ENCODE results near the gene SYT1. TPM values are rescaled to one million over a fixed set of nuclear protein-coding genes. Genes with fewer than 3 reads are reported as not detected.

SYT1 gene
- total and polyA plus RNA-seq, 8 donors = 0.16 to 1.2 (median 0.26) TPM

DNA sequence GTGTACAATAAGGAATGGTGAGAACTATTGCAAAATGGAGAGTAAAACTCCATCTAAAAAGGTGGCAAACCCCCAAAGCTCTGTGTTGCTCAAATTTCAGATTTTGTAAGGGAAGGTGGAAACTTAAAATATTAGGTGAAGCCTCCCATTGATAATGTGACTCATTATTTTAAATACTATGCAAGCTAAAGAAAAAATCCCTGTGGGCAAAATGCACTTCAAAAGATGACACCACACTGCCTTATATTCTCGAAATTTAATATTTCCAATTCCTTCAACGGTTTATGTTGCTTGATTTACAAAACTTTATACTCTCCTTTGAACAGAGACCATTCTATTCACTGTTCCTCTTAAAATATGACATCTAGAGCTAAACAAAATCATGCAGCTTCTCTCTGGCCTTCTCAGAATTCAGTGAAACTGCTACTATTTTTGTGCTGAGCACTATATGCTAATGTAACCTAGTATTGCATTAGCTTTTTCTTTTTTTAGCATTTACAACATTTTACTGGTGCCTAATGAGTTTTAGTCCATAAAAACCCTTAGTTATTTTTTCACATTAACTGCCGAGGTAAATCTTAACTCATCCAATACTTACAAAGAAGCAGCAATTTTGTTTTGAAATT is 297.7 kb downstream of the SYT1 start:
- no peak overlapping the region for H3K27ac ChIP-seq
- DNase-seq = no peak
- ATAC-seq = no peak
- no peaks in the 10 kb centered on the region for H3K4me1 ChIP-seq
- H3K36me3 ChIP-seq = no peaks in the 10 kb centered on the region
- FAIRE-seq = no peak
- H3K27me3 ChIP-seq = no peaks in the 10 kb centered on the region
- TF ChIP-seq, protein P1, sequence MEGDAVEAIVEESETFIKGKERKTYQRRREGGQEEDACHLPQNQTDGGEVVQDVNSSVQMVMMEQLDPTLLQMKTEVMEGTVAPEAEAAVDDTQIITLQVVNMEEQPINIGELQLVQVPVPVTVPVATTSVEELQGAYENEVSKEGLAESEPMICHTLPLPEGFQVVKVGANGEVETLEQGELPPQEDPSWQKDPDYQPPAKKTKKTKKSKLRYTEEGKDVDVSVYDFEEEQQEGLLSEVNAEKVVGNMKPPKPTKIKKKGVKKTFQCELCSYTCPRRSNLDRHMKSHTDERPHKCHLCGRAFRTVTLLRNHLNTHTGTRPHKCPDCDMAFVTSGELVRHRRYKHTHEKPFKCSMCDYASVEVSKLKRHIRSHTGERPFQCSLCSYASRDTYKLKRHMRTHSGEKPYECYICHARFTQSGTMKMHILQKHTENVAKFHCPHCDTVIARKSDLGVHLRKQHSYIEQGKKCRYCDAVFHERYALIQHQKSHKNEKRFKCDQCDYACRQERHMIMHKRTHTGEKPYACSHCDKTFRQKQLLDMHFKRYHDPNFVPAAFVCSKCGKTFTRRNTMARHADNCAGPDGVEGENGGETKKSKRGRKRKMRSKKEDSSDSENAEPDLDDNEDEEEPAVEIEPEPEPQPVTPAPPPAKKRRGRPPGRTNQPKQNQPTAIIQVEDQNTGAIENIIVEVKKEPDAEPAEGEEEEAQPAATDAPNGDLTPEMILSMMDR (IDR thresholded peaks at IDR 0.05) = no peak
- 46 to 61% methylated on average over 3 of the region's 3 CpGs for WGBS, 2 donors
- no peaks in the 10 kb centered on the region for H3K9me3 ChIP-seq
- H3K4me3 ChIP-seq = no peak overlapping the region
- intact Hi-C loops (cut with DNase I) = no loop called here

DNA sequence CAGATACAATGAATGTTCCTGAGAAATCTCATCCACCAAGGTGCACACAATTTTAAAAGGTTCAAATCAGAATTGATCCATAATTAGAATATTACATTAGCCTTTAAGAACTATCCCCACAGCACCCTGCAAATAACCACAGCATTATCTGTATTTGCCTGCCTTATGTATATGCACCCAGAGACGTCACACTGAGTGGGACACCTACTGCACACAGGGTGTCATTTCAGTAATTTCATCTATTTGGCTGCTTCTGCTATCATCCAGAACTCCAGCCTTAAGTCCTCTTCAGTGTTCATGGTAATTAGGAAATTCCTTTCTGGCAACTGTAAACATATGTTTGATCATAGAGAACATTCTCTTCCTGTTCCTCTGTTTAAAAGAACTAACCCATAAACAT is 298.4 kb downstream of the SYT1 start:
- no peaks in the 10 kb centered on the region for H3K4me1 ChIP-seq
- 49 to 53% methylated on average over 1 of the region's 1 CpG for WGBS, 2 donors
- ATAC-seq (no peak), DNase-seq (no peak), FAIRE-seq (no peak)
- TF ChIP-seq, protein P1 (IDR thresholded peaks at IDR 0.05) = no peak
- H3K36me3 ChIP-seq = no peaks in the 10 kb centered on the region
- no peak overlapping the region for H3K27ac ChIP-seq
- H3K4me3 ChIP-seq = no peak overlapping the region
- intact Hi-C loops (cut with DNase I) = no loop called here
- no peaks in the 10 kb centered on the region for H3K27me3 ChIP-seq
- no peaks in the 10 kb centered on the region for H3K9me3 ChIP-seq

DNA sequence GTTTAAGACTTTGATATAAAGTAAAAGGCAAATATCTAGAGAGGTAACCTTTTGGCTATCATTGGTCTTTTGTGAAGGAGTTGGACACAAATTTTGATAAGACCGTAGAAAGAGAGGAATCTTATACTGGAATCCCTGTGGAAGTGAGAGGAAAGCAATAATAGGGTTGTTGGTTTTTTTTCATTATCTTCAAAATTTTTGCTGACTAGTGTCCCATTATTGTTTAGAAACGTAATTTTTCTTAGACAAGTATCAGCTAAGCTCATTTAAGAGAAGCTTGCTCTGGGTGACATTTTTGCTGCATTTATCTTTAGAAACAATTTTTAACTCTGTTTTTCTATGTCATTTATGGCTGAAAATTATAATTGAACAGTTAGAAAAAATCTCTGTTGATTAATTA is 300.3 kb downstream of the SYT1 start:
- Histone ChIP-seq H3K27me3 (no peaks in the 10 kb centered on the region), H3K27ac (no peak overlapping the region), H3K4me3 (no peak overlapping the region), H3K9me3 (no peaks in the 10 kb centered on the region), H3K36me3 (no peaks in the 10 kb centered on the region), H3K4me1 (no peaks in the 10 kb centered on the region)
- intact Hi-C loops (cut with DNase I) = no loop called here
- TF ChIP-seq, protein P1 (IDR thresholded peaks at IDR 0.05) = no peak
- FAIRE-seq (no peak), DNase-seq (no peak), ATAC-seq (no peak)
- WGBS, 2 donors = 64% methylated on average over 2 of the region's 2 CpGs

DNA sequence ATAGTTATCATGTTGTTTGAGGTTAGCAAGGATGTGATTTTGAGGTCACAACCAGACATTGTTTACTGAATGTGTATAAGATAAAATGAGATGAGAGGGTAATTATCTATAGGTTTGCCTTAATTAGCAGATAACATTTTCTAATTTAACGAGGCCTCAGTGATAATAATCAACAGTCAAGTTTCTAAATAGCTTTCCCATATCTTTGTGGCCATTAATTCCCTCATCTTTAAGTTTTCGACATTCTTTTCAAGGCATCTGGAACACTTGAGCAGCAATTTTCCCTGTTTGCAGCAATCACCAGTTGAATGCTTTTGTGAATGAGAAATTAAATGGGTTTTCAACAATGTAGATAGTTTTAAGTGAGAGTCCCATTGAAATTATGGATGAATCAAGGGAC is 304.1 kb downstream of the SYT1 start:
- ATAC-seq = no peak
- intact Hi-C loops (cut with DNase I) = no loop called here
- FAIRE-seq = no peak

DNA sequence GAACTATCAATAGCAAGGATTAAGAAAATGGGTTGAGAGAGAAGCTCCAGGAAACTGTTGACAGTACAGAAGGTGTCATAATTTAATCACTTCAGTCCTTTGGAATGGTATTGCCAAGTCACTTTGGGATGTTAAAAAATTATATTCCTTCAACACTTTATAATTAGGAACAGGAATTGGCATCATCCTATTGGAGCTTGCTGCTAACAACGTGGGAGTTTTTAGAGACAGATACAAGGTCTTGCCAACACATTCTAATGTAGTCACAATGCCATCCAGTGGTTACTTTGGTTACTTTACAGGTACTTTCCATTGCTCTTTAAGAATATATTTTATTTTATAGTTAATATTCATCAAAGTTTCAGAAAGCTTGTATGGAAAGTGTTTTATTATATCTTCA is 310.1 kb downstream of the SYT1 start:
- H3K27ac ChIP-seq = no peak overlapping the region
- H3K27me3 ChIP-seq = no peaks in the 10 kb centered on the region
- TF ChIP-seq, protein P1 (IDR thresholded peaks at IDR 0.05) = peak in 1 of 4 donors; percentile 22
- intact Hi-C loops (cut with DNase I) = no loop called here
- DNase-seq (no peak), FAIRE-seq (no peak), ATAC-seq (peak in 3 of 4 donors; percentile 54 to 72 (median 57))
- H3K4me3 ChIP-seq = no peak overlapping the region
- no peaks in the 10 kb centered on the region for H3K4me1 ChIP-seq
- WGBS, 2 donors = 2 to 5% methylated on average over 1 of the region's 1 CpG
- H3K9me3 ChIP-seq = no peaks in the 10 kb centered on the region
- no peaks in the 10 kb centered on the region for H3K36me3 ChIP-seq

More for the DNA sequence above, 304.1 kb downstream of the SYT1 start:
- DNase-seq = no peak
- TF ChIP-seq, protein P1 (IDR thresholded peaks at IDR 0.05) = no peak
- H3K27ac ChIP-seq = no peak overlapping the region
- H3K27me3 ChIP-seq = no peaks in the 10 kb centered on the region
- WGBS, 2 donors = 42 to 52% methylated on average over 2 of the region's 2 CpGs
- no peak overlapping the region for H3K4me3 ChIP-seq
- no peaks in the 10 kb centered on the region for H3K36me3 ChIP-seq
- no peaks in the 10 kb centered on the region for H3K4me1 ChIP-seq
- no peaks in the 10 kb centered on the region for H3K9me3 ChIP-seq
